Brain pericyte (primary cell): ENCODE measurements around the gene FADS1.

Source experiments
- DNase-seq: peaks from one replicate; pipeline ENCODE4 v3.0.0-alpha.2; 2012; ENCODE audit warnings: low read depth, low spot score

Gene FADS1

DNA sequence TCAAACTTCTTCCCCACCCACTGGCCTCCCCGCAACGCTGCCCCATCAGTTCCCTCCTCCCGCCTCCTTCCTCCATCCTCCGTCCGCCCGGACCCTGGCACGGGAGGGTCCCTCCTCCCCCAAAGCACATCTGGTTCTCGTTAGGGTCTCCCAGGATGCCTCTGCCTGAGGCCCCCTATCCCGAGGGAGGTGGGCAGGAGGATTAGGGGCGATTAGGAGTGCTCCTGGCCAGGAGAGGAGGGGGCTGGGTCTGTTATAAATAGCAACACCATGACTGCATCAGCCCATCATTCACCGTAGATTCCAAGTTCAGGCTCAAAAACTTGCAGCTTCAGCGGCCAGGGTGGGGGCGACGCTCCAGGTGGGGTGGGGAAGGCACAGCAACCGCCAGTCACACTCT, 54.0 kb downstream of the FADS1 start:
- no peak for DNase-seq

- DNase-seq = no peak
Measured at GRCh38 chr11:61762223-61762615, 54.6 kb downstream of the FADS1 start.

DNA sequence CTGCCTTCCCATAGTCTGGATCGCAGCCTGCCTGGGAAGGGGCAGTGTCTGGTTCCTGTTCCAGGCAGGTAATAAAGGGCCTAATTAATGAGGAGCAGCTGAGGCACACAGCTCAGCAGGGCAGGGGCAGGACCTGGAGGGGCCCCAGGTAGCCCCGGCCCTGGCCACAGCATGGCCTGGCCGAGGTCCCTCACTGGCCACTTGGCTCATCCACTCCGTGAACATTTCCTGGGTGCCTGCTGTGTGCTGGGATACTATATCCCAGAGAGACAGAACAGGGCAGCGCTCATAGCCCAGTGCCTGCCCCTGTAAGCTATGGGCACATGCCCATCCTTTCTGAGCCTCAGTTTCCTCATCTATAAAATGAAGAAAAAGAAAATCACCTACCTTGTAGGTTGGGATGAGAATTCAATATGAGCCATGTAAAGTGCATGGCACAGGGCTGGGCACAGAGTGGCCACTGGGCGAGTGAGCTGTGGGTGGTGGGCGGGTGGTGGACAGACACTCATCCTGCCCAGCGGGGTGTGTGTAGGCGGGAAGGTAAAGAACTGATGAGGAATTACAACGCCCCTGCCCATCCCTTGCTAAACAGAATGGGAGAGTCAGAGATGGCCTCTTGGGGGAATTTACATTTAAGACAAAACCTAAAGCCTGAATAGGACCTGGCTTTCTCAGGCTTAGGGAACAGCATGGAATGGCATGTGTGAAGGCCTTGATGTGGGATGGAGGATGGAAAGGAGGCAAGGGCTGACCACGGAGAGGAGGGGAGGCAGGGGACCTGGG, 55.2 kb downstream of the FADS1 start:
- DNase-seq = no peak

DNA sequence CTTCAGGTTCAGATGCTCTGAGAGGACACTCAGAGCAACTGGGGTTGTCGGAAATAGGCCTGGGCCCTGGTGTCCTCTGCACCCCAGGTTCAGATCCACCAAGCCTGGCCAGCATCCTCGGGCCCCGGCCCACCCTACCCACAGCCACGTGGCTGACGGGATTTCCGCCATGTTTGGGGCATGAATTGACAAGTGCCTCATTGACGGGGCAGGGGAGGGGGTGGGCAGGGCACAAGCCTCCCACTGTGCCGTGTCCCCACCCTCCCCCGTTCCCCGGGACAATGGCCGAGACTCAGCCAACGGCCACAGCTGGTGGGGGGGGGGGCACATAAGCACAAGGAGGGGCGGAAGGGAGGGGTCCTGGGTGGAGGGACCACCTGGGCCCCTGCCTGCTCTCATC, 55.9 kb downstream of the FADS1 start:
- no peak for DNase-seq

DNA sequence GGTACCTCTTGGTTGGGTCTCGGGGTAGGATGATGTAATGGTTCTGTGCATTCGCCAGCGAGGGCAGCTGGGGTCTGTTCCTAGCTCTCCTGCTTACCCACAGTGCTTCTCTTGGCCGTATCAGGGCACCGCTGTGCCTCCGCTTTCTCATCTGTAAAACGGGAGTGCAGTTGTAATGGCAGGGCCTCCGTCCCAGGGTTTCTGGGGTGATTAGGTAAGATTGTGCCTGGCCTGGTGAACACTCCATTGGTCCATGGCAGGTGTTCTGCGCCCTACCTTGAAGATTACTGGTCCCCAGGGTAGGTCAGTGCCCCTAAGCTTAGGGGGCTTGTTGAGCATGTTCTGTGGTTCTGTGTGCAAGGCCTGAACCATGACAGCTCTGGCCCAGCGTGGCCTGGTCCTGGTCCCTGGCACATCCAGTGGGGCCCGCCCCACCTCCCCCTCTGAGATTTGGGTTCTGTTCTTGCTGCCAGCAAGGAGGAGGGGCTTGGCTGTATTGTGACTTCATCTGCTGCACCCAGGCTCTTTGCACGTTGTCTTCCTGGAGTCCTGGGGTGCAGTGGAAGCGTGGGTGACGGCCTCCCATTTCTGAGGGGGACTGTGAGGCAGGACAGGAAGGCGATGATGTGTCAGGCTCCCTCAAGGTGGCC, 59.5 kb downstream of the FADS1 start:
- DNase-seq = no peak

GRCh38 chr11:61756452-61757212, 60.2 kb downstream of the FADS1 start:
- DNase-seq = no peak

GRCh38 chr11:61756147-61756451, 60.7 kb downstream of the FADS1 start:
- DNase-seq = no peak

DNA sequence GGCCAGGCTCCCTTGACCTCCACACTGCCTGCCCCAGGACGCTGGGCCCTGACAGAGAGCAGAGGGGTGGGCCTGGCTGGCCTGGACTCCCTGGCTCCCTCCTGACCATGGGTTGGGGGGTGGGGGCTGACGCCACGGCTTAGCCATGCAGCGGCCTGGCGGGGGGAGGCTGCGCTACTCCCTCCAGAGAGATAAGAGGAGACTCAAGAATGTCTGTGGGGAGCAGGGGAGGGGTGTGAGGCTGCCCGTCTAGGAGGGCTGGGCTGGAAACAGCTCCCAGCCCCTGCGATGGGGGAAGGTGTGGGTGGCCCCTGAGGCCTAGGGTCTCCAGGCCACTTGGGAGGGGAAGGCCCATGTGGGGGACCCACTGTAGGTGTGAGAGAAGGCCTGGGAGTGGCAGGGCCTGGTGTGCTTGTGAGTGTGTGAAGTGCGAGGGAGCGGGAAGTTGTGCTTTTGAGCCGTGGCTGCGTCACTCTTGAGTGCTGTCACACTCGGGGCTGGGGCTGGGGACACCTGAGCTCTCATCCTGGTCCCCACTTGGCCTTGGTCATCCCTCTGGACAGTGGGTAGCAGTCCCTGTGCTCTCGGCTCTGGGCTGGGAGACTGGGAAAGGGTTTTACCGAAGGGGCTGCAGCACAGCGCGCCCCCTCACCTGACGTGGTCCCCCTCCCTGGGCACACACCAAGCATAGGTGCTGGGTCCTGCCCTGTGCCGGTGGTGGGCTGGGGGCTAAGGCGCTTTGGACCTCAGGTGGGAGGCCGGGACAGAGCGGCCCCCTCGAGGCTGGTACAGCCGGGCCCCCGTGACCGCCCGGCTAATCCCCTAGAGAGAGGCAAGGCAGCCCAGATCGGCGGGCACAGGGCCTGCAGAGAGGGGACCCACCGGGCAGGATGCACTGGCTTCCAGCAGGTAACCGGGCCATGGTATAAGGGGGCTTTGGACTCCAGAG, 62.0 kb downstream of the FADS1 start:
- DNase-seq = no peak

DNA sequence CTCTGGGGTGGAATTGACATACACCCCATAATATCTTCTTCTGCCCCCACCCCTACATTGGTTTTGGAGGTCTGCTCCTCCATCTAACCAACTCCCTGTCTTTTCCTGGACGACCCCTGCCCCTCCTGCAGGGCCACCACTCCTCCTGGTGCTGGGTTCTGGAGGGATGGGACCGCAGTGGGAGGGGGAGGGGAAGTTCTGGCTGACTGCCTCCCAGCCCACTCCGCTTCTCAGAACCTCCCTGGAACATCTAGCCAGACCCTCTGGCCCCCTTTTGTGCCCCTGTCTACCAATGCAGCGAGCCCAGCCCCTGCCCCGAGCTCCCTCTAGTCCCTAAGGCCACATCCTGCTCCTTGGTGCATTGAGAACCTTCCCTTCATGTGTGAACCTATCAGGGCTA, 63.1 kb downstream of the FADS1 start:
- no peak for DNase-seq

GRCh38 chr11:61752925-61753521, 63.8 kb downstream of the FADS1 start:
- DNase-seq = no peak

GRCh38 chr11:61752117-61752924, 64.5 kb downstream of the FADS1 start, which contains the start of gene MYRF:
TSS of gene MYRF (plus strand) at chr11:61752636. CDS start at chr11:61752745, 109 bp downstream.
- DNase-seq = no peak

GRCh38 chr11:61751384-61751783, 65.4 kb downstream of the FADS1 start:
- DNase-seq = no peak

GRCh38 chr11:61750631-61751273, 66.1 kb downstream of the FADS1 start:
- DNase-seq = no peak
